Measurements from ENCODE around the gene KLK12. TPM values are rescaled to one million over a fixed set of nuclear protein-coding genes. Genes with fewer than 3 reads are reported as not detected.

The KLK12 gene
- total and polyA plus RNA-seq, 2 of the 13 experiments (the other 11 are each of a cell fraction or from before 2014, with no cell fraction given) = not detected

DNA sequence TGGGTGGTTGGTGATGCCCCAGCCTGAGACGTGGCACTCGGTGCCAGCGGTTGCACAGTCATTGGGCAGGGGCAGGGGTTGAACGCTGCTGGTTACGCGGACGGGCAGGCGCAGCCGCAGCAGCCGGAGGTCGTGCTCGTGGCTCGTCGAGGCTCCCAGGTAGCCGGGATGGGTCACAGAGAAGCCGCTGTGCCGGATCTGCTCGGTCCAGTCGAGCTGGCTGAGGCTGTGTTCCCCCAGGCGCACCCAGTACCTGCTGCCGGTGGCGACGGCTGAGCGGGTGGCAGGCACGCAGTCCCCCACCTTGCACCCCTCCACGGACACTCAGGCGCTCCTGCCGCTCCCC lies 2.9 kb downstream of the KLK12 start:
- no peak for DNase-seq (ENCODE audit: low spot score)
- ATAC-seq = no peak
- peaks cover 4 to 27% of the 10 kb centered on the region in 2 experiments; a peak in 4 of 5 replicates for H3K27me3 ChIP-seq (ENCODE audit: control insufficient read depth in 1 of 2, insufficient read depth in 2 of 2, low read length in 2 of 2)
- no peaks in the 10 kb centered on the region for H3K36me3 ChIP-seq (replicated peaks in 1 of 2; ENCODE audit: control insufficient read depth in 1 of 2, insufficient read depth in 2 of 2, low read length in 2 of 2)
- in situ Hi-C loops (cut with HindIII; ENCODE audit: extremely low pct_ligation_motif_present, low pct_unique_long_range_greater_than_20kb) (no loop called here), intact Hi-C loops (cut with micrococcal nuclease; ENCODE audit: unreplicated experiment) (no loop called here)
- no peak overlapping the region for H3K4me2 ChIP-seq (ENCODE audit: low read depth, low read length)
- H3K27ac ChIP-seq (ENCODE audit: extremely low read length, insufficient read depth, low read length) = no peak overlapping the region
- no peak for TF ChIP-seq HNF4G (IDR thresholded peaks at IDR 0.05; ENCODE audit: borderline replicate concordance, low read depth, low read length)
- TF ChIP-seq HNF4G (CRISPR knock-in tag; IDR thresholded peaks at IDR 0.05; ENCODE audit: borderline replicate concordance, low read depth) = no peak
- TF ChIP-seq ZNF138 (CRISPR knock-in tag; IDR thresholded peaks at IDR 0.05; ENCODE audit: low read depth) = no peak
- TF ChIP-seq YEATS2 (CRISPR knock-in tag; IDR thresholded peaks at IDR 0.05; ENCODE audit: borderline replicate concordance) = no peak
- no peak for TF ChIP-seq HMG20B (CRISPR knock-in tag; conservative IDR thresholded peaks at IDR 0.05)
- TF ChIP-seq, protein P1, sequence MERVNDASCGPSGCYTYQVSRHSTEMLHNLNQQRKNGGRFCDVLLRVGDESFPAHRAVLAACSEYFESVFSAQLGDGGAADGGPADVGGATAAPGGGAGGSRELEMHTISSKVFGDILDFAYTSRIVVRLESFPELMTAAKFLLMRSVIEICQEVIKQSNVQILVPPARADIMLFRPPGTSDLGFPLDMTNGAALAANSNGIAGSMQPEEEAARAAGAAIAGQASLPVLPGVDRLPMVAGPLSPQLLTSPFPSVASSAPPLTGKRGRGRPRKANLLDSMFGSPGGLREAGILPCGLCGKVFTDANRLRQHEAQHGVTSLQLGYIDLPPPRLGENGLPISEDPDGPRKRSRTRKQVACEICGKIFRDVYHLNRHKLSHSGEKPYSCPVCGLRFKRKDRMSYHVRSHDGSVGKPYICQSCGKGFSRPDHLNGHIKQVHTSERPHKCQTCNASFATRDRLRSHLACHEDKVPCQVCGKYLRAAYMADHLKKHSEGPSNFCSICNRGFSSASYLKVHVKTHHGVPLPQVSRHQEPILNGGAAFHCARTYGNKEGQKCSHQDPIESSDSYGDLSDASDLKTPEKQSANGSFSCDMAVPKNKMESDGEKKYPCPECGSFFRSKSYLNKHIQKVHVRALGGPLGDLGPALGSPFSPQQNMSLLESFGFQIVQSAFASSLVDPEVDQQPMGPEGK (CRISPR knock-in tag; IDR thresholded peaks at IDR 0.05) = no peak
- no peak for TF ChIP-seq SP1 (IDR thresholded peaks at IDR 0.05)
- no peak for TF ChIP-seq SP1 (CRISPR knock-in tag; IDR thresholded peaks at IDR 0.05)
- TF ChIP-seq ZFP36 (IDR thresholded peaks at IDR 0.05; ENCODE audit: borderline replicate concordance, low read depth, low read length, partially characterized antibody) = no peak
- no peak for TF ChIP-seq ZSCAN9 (CRISPR knock-in tag; IDR thresholded peaks at IDR 0.05; ENCODE audit: borderline replicate concordance)
- CTCF ChIA-PET (ENCODE audit: low intra/inter-chr PET ratio, low total read pairs) = no interaction called here
- no peak overlapping the region for H2AFZ ChIP-seq (ENCODE audit: low read length)
- H3K9me3 ChIP-seq (ENCODE audit: low read length) = no peaks in the 10 kb centered on the region
- H3K9ac ChIP-seq (ENCODE audit: insufficient read depth, low read depth, low read length) = no peak overlapping the region
- H3K79me2 ChIP-seq (ENCODE audit: insufficient read depth, low read length) = no peaks in the 10 kb centered on the region
- POLR2A ChIA-PET = no interaction called here
- FAIRE-seq = no peak
- H3K4me3 ChIP-seq (replicated peaks in 1 of 3; ENCODE audit: insufficient read depth in 1 of 3, low read depth in 2 of 3, low read length in 3 of 3) = no peak overlapping the region
- H4K20me1 ChIP-seq (ENCODE audit: insufficient read depth, low read length) = no peaks in the 10 kb centered on the region
- WGBS (ENCODE audit: low lambda C conversion rate) = 78% methylated on average over 16 of the region's 28 CpGs
- no TSS peak for BruUV-seq (replicated peaks)
- H3K4me1 ChIP-seq (ENCODE audit: insufficient read depth, low read length) = no peaks in the 10 kb centered on the region

Data from HepG2 (cell line).